H9 (cell line): ENCODE measurements around the gene NBEAL2. TPM values are rescaled to one million over a fixed set of nuclear protein-coding genes. Genes with fewer than 3 reads are reported as not detected.

ENCODE experiments used
- DNase-seq: peaks from one replicate; pipeline ENCODE4 v3.0.0-alpha.2; 2017
- H2AFZ ChIP-seq: one replicate; pipeline ENCODE4 v1.6.1; 2013; ENCODE audit warnings: mild to moderate bottlenecking, low read length, control low read depth, moderate library complexity
- H2AK5ac ChIP-seq: 2 replicates; pipeline ENCODE4 v1.6.1; 2013; ENCODE audit warnings: low read length, control low read depth, mixed read lengths; ENCODE audit not compliant: insufficient read length
- H2BK120ac ChIP-seq: one replicate; pipeline ENCODE4 v1.6.1; 2013; ENCODE audit warnings: low read depth, mild to moderate bottlenecking, low read length, control low read depth, inconsistent platforms; ENCODE audit not compliant: poor library complexity, severe bottlenecking
- H2BK12ac ChIP-seq: 2 replicates; pipeline ENCODE4 v1.6.1; 2013; ENCODE audit warnings: low read length, control low read depth, mixed read lengths, low read depth; ENCODE audit not compliant: insufficient read length
- H2BK15ac ChIP-seq: 2 replicates; pipeline ENCODE4 v1.6.1; 2013; ENCODE audit warnings: low read depth, low read length, control low read depth
- H2BK20ac ChIP-seq: one replicate; pipeline ENCODE4 v1.6.1; 2013; ENCODE audit warnings: low read depth, mild to moderate bottlenecking, low read length, control low read depth, inconsistent platforms; ENCODE audit not compliant: poor library complexity, severe bottlenecking
- H2BK5ac ChIP-seq: 2 replicates; pipeline ENCODE4 v1.6.1; 2013; ENCODE audit warnings: low read length, control low read depth, mixed read lengths; ENCODE audit not compliant: insufficient read length
- H3K14ac ChIP-seq: 2 replicates; pipeline ENCODE4 v1.6.1; 2013; ENCODE audit warnings: low read length, control low read depth; ENCODE audit not compliant: insufficient read depth
- H3K18ac ChIP-seq: 2 replicates; pipeline ENCODE4 v1.6.1; 2013; ENCODE audit warnings: low read depth, mild to moderate bottlenecking, mixed read lengths, low read length, control low read depth; ENCODE audit not compliant: insufficient read length
- H3K23ac ChIP-seq: 2 replicates; pipeline ENCODE4 v1.6.1; 2013; ENCODE audit warnings: low read length, control low read depth, mixed read lengths, low read depth; ENCODE audit not compliant: insufficient read length
- H3K23me2 ChIP-seq: 2 replicates; pipeline ENCODE4 v1.6.1; 2013; ENCODE audit warnings: low read depth, mild to moderate bottlenecking, mixed read lengths, low read length, control low read depth; ENCODE audit not compliant: insufficient read length, poor library complexity, severe bottlenecking
- H3K27ac ChIP-seq: 2 replicates; pipeline ENCODE4 v1.5.1; 2013; ENCODE audit warnings: low read length, control low read depth, mixed read lengths, low read depth; ENCODE audit not compliant: insufficient read length
- H3K27me3 ChIP-seq: 2 replicates; pipeline ENCODE4 v1.6.1; 2013; ENCODE audit warnings: low read length, control low read depth, inconsistent platforms; ENCODE audit not compliant: insufficient read depth
- H3K4ac ChIP-seq: 2 replicates; pipeline ENCODE4 v1.6.1; 2013; ENCODE audit warnings: low read depth, mild to moderate bottlenecking, control low read depth, inconsistent platforms, low read length, moderate library complexity
- H3K4me1 ChIP-seq: 2 replicates; pipeline ENCODE4 v1.6.1; 2013; ENCODE audit warnings: low read length, control low read depth, inconsistent platforms; ENCODE audit not compliant: insufficient read depth
- H3K4me2 ChIP-seq: 2 replicates; pipeline ENCODE4 v1.6.1; 2013; ENCODE audit warnings: low read length, control low read depth, mixed read lengths; ENCODE audit not compliant: insufficient read length, insufficient read depth
- H3K56ac ChIP-seq: 2 replicates; pipeline ENCODE4 v1.6.1; 2013; ENCODE audit warnings: low read depth, mild to moderate bottlenecking, mixed read lengths, low read length, control low read depth; ENCODE audit not compliant: insufficient read length
- H3K79me1 ChIP-seq: 2 replicates; pipeline ENCODE4 v1.6.1; 2013; ENCODE audit warnings: low read depth, mild to moderate bottlenecking, moderate library complexity, low read length, control low read depth, inconsistent platforms; ENCODE audit not compliant: insufficient read depth, poor library complexity, severe bottlenecking
- H3K79me2 ChIP-seq: 2 replicates; pipeline ENCODE4 v1.6.1; 2013; ENCODE audit warnings: low read length, control low read depth, inconsistent platforms; ENCODE audit not compliant: insufficient read depth
- H3K9ac ChIP-seq: 2 replicates; pipeline ENCODE4 v1.6.1; 2013; ENCODE audit warnings: low read length, control low read depth, mixed read lengths; ENCODE audit not compliant: insufficient read length; ENCODE audit errors: extremely low read depth
- H3K9me3 ChIP-seq: one replicate; pipeline ENCODE4 v1.6.1; 2013; ENCODE audit warnings: low read depth, low read length, inconsistent platforms; ENCODE audit not compliant: control insufficient read depth
- H3T11ph ChIP-seq: one replicate; pipeline ENCODE4 v1.6.1; 2013; ENCODE audit warnings: mild to moderate bottlenecking, low read length, control low read depth, inconsistent platforms
- H4K20me1 ChIP-seq: one replicate; pipeline ENCODE4 v1.6.1; 2013; ENCODE audit not compliant: control insufficient read depth, insufficient read length, insufficient read depth
- H4K5ac ChIP-seq: 2 replicates; pipeline ENCODE4 v1.6.1; 2013; ENCODE audit warnings: low read depth, mild to moderate bottlenecking, mixed read lengths, low read length, control low read depth; ENCODE audit not compliant: insufficient read length
- H4K8ac ChIP-seq: replicated peaks from 2 replicates; pipeline ENCODE4 v1.6.1; 2013; ENCODE audit warnings: low read length, control low read depth, mixed read lengths, low read depth; ENCODE audit not compliant: insufficient read length
- H4K91ac ChIP-seq: 2 replicates; pipeline ENCODE4 v1.6.1; 2013; ENCODE audit warnings: low read depth, mild to moderate bottlenecking, moderate library complexity, mixed read lengths, low read length, control low read depth; ENCODE audit not compliant: insufficient read length
- H3K27ac Mint-ChIP-seq, 3 experiments: 2 replicates in 2 of 3; 3 replicates in 1 of 3; pipeline ENCODE4 v1.8.0; 2020 to 2021; ENCODE audit warnings: mixed read lengths in 3 of 3, mild to moderate bottlenecking in 1 of 3, moderate library complexity in 1 of 3
- H3K27me3 Mint-ChIP-seq: 2 replicates; pipeline ENCODE4 v1.8.0; 2021; ENCODE audit warnings: low read depth, mild to moderate bottlenecking, moderate library complexity, mixed read lengths
- H3K36me3 Mint-ChIP-seq, 3 experiments: 2 replicates in 2 of 3; 3 replicates in 1 of 3; pipeline ENCODE4 v1.8.0; 2020 to 2021; ENCODE audit warnings: low read depth in 3 of 3, mixed read lengths in 3 of 3; ENCODE audit not compliant: insufficient read depth in 1 of 3
- H3K4me1 Mint-ChIP-seq, 2 experiments: 2 replicates each; pipeline ENCODE4 v1.8.0; 2020; ENCODE audit warnings: mixed read lengths in 2 of 2
- H3K4me3 Mint-ChIP-seq, 2 experiments: 2 replicates in 1 of 2; 3 replicates in 1 of 2; pipeline ENCODE4 v1.8.0; 2020 to 2021; ENCODE audit warnings: mild to moderate bottlenecking in 2 of 2, mixed read lengths in 2 of 2, moderate library complexity in 1 of 2
- H3K9me3 Mint-ChIP-seq, 2 experiments: 2 replicates in 1 of 2; 3 replicates in 1 of 2; pipeline ENCODE4 v1.8.0; 2020; ENCODE audit warnings: mild to moderate bottlenecking in 2 of 2, mixed read lengths in 2 of 2, moderate library complexity in 1 of 2
- WGBS: extraction: QIAGEN DNeasy Blood & Tissue Kit; methylation state at CpG from one replicate; pipeline ENCODE4 v1.1.7; 2013; ENCODE audit warnings: missing lambda C conversion rate, low lambda C conversion rate, mixed read lengths; ENCODE audit not compliant: insufficient read length; ENCODE audit errors: extremely low coverage; 5-methylcytosine and 5-hydroxymethylcytosine counted together
- total RNA-seq: library from RNA; stranded (reverse); gene quantifications from 2 replicates; pipeline ENCODE4 v1.2.1, GENCODE V29; 2021
- TF ChIP-seq, protein P1 (sequence below): fragments of 200-600 bp; sonication (generic); conservative IDR thresholded peaks from 3 replicates; pipeline ENCODE4 v1.8.0; 2021; ENCODE audit warnings: antibody characterized with exemption, mild to moderate bottlenecking

Gene NBEAL2
- total RNA-seq, 1 experiment from 2014 or later, result 52.1 TPM

DNA sequence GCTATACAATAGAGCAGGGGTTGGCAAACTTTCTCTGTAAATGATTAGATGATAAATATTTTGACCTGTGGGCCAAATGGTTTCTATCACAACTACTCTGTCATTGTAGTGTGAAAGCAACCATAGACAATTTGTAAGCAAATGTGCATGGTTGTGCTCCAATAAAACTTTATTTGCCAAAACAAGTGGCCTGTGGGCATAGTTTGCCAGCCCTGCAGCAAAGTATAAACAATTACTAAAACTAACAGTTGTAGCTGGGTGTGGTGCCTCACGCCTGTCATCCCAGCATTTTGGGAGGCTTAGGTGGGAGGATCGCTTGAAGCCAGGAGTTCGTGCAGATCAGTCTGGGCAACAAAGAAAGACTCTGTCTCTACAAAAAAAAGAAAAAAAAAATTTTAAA, 61.6 kb downstream of the NBEAL2 start:
- H3K36me3 Mint-ChIP-seq, result peaks cover 32 to 68% (median 65%) of the 10 kb centered on the region in 3 experiments
- Histone ChIP-seq H4K91ac (no peak overlapping the region), H3K9me3 (no peaks in the 10 kb centered on the region), H2BK20ac (no peak overlapping the region), H3K14ac (no peak overlapping the region), H2AFZ (no peak overlapping the region), H2BK15ac (no peak overlapping the region), H3K4me1 (no peaks in the 10 kb centered on the region), H2BK120ac (no peak overlapping the region), H3T11ph (no peak overlapping the region), H3K79me2 (no peaks in the 10 kb centered on the region), H3K27me3 (no peaks in the 10 kb centered on the region), H3K4me2 (no peak overlapping the region), H3K23ac (no peak overlapping the region), H4K8ac (no peak overlapping the region), H3K9ac (no peak overlapping the region), H2BK5ac (no peak overlapping the region), H4K20me1 (no peaks in the 10 kb centered on the region), H3K4ac (no peak overlapping the region), H3K23me2 (no peaks in the 10 kb centered on the region), H3K27ac (no peak overlapping the region), H2AK5ac (no peak overlapping the region), H3K79me1 (no peaks in the 10 kb centered on the region), H4K5ac (no peak overlapping the region), H3K18ac (no peak overlapping the region), H2BK12ac (no peak overlapping the region), H3K56ac (no peak overlapping the region)
- no peak overlapping the region for H3K27ac Mint-ChIP-seq
- H3K27me3 Mint-ChIP-seq, result no peaks in the 10 kb centered on the region
- H3K4me3 Mint-ChIP-seq, result no peak overlapping the region
- DNase-seq, result no peak
- TF ChIP-seq, protein P1, sequence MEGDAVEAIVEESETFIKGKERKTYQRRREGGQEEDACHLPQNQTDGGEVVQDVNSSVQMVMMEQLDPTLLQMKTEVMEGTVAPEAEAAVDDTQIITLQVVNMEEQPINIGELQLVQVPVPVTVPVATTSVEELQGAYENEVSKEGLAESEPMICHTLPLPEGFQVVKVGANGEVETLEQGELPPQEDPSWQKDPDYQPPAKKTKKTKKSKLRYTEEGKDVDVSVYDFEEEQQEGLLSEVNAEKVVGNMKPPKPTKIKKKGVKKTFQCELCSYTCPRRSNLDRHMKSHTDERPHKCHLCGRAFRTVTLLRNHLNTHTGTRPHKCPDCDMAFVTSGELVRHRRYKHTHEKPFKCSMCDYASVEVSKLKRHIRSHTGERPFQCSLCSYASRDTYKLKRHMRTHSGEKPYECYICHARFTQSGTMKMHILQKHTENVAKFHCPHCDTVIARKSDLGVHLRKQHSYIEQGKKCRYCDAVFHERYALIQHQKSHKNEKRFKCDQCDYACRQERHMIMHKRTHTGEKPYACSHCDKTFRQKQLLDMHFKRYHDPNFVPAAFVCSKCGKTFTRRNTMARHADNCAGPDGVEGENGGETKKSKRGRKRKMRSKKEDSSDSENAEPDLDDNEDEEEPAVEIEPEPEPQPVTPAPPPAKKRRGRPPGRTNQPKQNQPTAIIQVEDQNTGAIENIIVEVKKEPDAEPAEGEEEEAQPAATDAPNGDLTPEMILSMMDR, result no peak
- H3K4me1 Mint-ChIP-seq, result no peaks in the 10 kb centered on the region
- no peaks in the 10 kb centered on the region for H3K9me3 Mint-ChIP-seq
- WGBS, result no CpG with 5 or more reads among the region's 3 CpGs
